HepG2 (cell line): ENCODE results near the gene ATF6. TPM values are rescaled to one million over a fixed set of nuclear protein-coding genes. Genes with fewer than 3 reads are reported as not detected.

Source experiments
- BCL6 ChIP-seq: IDR thresholded peaks from 2 replicates; pipeline ENCODE4 v1.6.1; 2016; ENCODE audit warnings: missing genetic modification reagents, missing compliant biosample characterization
- CREB1 ChIP-seq, 2 experiments: fragments of 450-650 bp in 1 of 2; IDR thresholded peaks; 2 replicates each; pipeline ENCODE4 v1.6.1; 2016 to 2017; ENCODE audit warnings: control low read depth in 1 of 2, mild to moderate bottlenecking in 1 of 2, missing compliant biosample characterization in 1 of 2, missing genetic modification characterization in 1 of 2
- EZH2 ChIP-seq: conservative IDR thresholded peaks from 2 replicates; pipeline ENCODE4 v1.6.1; 2012; ENCODE audit warnings: mild to moderate bottlenecking, low read depth, low read length, moderate library complexity
- HNF4A ChIP-seq: sonication (generic); formaldehyde crosslinking; IDR thresholded peaks from 2 replicates; pipeline ENCODE4 v1.4.0; 2020; ENCODE audit warnings: missing genetic modification reagents
- KLF13 ChIP-seq: sonication (generic); formaldehyde crosslinking; IDR thresholded peaks from 2 replicates; pipeline ENCODE4 v1.4.0; 2020; ENCODE audit warnings: mild to moderate bottlenecking, missing genetic modification reagents
- MEIS2 ChIP-seq: sonication (generic); formaldehyde crosslinking; IDR thresholded peaks from 2 replicates; pipeline ENCODE4 v1.9.0; 2021; ENCODE audit warnings: mild to moderate bottlenecking, missing genetic modification reagents
- NKX3-1 ChIP-seq: sonication (generic); formaldehyde crosslinking; IDR thresholded peaks from 2 replicates; pipeline ENCODE4 v1.5.0; 2020; ENCODE audit warnings: missing genetic modification reagents
- PAF1 ChIP-seq: IDR thresholded peaks from 2 replicates; pipeline ENCODE4 v1.6.1; 2016; ENCODE audit warnings: missing genetic modification reagents, missing compliant biosample characterization
- PLRG1 ChIP-seq: fragments of 450-650 bp; conservative IDR thresholded peaks from 2 replicates; pipeline ENCODE4 v1.6.1; 2016
- POLR2AphosphoS5 ChIP-seq: IDR thresholded peaks from 2 replicates; pipeline ENCODE4 v1.6.1; 2012; ENCODE audit warnings: low read depth, low read length
- RBM39 ChIP-seq: fragments of 200-400 bp; formaldehyde crosslinking; IDR thresholded peaks from one replicate; pipeline ENCODE4 v1.6.1; 2018; ENCODE audit warnings: antibody characterized with exemption, mild to moderate bottlenecking, low read depth, low read length; ENCODE audit not compliant: poor library complexity, severe bottlenecking
- TCF7 ChIP-seq: sonication (generic); IDR thresholded peaks from 2 replicates; pipeline ENCODE4 v1.6.1; 2016; ENCODE audit warnings: antibody characterized with exemption, low read depth
- TEAD2 ChIP-seq: sonication (generic); formaldehyde crosslinking; IDR thresholded peaks from 2 replicates; pipeline ENCODE4 v1.9.0; 2021; ENCODE audit warnings: missing genetic modification reagents
- THAP11 ChIP-seq: IDR thresholded peaks from 2 replicates; pipeline ENCODE4 v1.6.1; 2016; ENCODE audit warnings: missing biosample characterization, missing genetic modification reagents
- U2AF2 ChIP-seq: fragments of 200-400 bp; formaldehyde crosslinking; IDR thresholded peaks from 2 replicates; pipeline ENCODE4 v1.6.1; 2017; ENCODE audit warnings: low read depth, mild to moderate bottlenecking, low read length
- ZBTB33 ChIP-seq: sonication (generic); formaldehyde crosslinking; IDR thresholded peaks from 2 replicates; pipeline ENCODE4 v1.4.0; 2020; ENCODE audit warnings: missing genetic modification reagents
- ZMYM2 ChIP-seq: sonication (generic); formaldehyde crosslinking; IDR thresholded peaks from 2 replicates; pipeline ENCODE4 v1.8.0; 2022; ENCODE audit warnings: mild to moderate bottlenecking, missing genetic modification reagents
- ZNF124 ChIP-seq: sonication (generic); formaldehyde crosslinking; IDR thresholded peaks from 2 replicates; pipeline ENCODE4 v1.4.0; 2020; ENCODE audit warnings: missing genetic modification reagents
- ZSCAN29 ChIP-seq: sonication (generic); formaldehyde crosslinking; conservative IDR thresholded peaks from 2 replicates; pipeline ENCODE4 v1.4.0; 2020; ENCODE audit warnings: mild to moderate bottlenecking, missing genetic modification reagents
- polyA plus RNA-seq, 8 experiments: library from polyadenylated mRNA; depleted of rRNA in 3 of 8; stranded (reverse) in 7 of 8; unstranded in 1 of 8; fragments of >200 nt; fragmentation: Illumina TruSeq in 4 of 8; extraction: Trizol in 4 of 8; gene quantifications; 2 replicates each; pipeline versions ENCODE4 v1.2.1 to v1.2.3, GENCODE V29; 2011 to 2016; ENCODE audit warnings: low read depth in 4 of 8, missing spikeins in 1 of 8, mixed read lengths in 1 of 8; ENCODE audit not compliant: insufficient read depth in 1 of 8
- total RNA-seq, 5 experiments: library from RNA; depleted of rRNA; stranded (reverse); fragments of >200 nt; fragmentation: Illumina TruSeq; extraction: Trizol; gene quantifications; 2 replicates each; pipeline ENCODE4 v1.2.3, GENCODE V29; 2016; ENCODE audit warnings: low read depth in 1 of 5
- TF ChIP-seq, protein P1 (sequence below): sonication (generic); formaldehyde crosslinking; IDR thresholded peaks from 2 replicates; pipeline ENCODE4 v1.5.1; 2020; ENCODE audit warnings: mild to moderate bottlenecking, missing genetic modification reagents, moderate library complexity
- TF ChIP-seq, protein P2 (sequence below): sonication (generic); formaldehyde crosslinking; IDR thresholded peaks from 2 replicates; pipeline ENCODE4 v1.9.0; 2022; ENCODE audit warnings: low read depth, missing genetic modification reagents
- TF ChIP-seq, protein P3 (sequence below): sonication (generic); formaldehyde crosslinking; IDR thresholded peaks from 2 replicates; pipeline ENCODE4; 2020; ENCODE audit warnings: missing genetic modification reagents, mild to moderate bottlenecking, borderline replicate concordance

Gene ATF6
- total and polyA plus RNA-seq, 2 of the 13 experiments (the other 11 are each of a cell fraction or from before 2014, with no cell fraction given), result 13.2 to 14.5 TPM

DNA sequence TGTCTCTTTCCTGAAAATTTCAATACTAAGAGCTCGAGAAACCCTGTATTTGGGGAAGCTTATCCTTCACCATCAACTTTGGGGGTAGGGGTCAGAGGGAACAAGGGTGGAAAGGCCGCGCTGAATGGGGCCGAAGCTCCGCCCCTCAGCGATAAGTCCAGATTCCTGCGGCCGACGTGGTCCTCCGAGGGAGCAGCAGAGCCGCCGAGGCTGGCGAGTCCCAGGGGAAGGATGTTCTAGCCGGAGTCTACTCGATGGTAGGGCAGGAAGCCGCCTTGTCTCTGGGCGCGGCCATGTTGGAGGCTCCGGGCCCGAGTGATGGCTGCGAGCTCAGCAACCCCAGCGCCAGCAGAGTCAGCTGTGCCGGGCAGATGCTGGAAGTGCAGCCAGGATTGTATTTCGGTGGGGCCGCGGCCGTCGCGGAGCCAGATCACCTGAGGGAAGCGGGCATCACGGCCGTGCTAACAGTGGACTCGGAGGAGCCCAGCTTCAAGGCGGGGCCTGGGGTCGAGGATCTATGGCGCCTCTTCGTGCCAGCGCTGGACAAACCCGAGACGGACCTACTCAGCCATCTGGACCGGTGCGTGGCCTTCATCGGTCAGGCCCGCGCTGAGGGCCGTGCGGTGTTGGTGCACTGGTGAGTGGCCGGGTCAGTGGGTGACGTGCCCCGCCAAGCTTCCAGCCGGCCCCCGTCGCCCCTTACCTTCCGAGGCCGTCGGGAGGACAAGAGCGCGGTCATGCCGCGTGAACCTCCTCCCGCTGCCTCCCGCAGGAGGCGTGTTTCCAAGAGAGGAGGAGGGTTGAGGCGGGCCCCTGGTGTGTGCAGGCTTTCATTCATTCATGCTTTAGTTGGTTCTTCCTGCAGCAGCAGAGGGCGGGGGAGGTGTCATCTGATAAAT, 16.4 kb upstream of the ATF6 start, which contains the start of gene DUSP12 (continued):
- TF ChIP-seq, protein P1, sequence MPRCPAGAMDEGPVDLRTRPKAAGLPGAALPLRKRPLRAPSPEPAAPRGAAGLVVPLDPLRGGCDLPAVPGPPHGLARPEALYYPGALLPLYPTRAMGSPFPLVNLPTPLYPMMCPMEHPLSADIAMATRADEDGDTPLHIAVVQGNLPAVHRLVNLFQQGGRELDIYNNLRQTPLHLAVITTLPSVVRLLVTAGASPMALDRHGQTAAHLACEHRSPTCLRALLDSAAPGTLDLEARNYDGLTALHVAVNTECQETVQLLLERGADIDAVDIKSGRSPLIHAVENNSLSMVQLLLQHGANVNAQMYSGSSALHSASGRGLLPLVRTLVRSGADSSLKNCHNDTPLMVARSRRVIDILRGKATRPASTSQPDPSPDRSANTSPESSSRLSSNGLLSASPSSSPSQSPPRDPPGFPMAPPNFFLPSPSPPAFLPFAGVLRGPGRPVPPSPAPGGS, result no peak; the same call in 1 of the 2 replicates
- TF ChIP-seq U2AF2, result no peak
- TF ChIP-seq ZSCAN29 (CRISPR knock-in tag), result peak; percentile 81; the same call in 1 of the 2 replicates
- peak; percentile 96 for TF ChIP-seq ZBTB33 (CRISPR knock-in tag)
- peak; percentile 18; the same call in 1 of the 2 replicates for TF ChIP-seq MEIS2 (CRISPR knock-in tag)
- peak; percentile 86 for TF ChIP-seq THAP11 (CRISPR knock-in tag)
- no peak for TF ChIP-seq CREB1 (IDR thresholded peaks at IDR 0.05)
- TF ChIP-seq CREB1 (CRISPR knock-in tag; IDR thresholded peaks at IDR 0.05), result no peak
- no peak; the same call in 1 of the 2 replicates for TF ChIP-seq ZNF124
- peak; percentile 8; the same call in 1 of the 2 replicates for TF ChIP-seq BCL6 (CRISPR knock-in tag)
- no peak for TF ChIP-seq ZMYM2 (CRISPR knock-in tag)
- peak; percentile 47; the same call in 1 of the 2 replicates for TF ChIP-seq NKX3-1 (CRISPR knock-in tag)
- peak; percentile 72 for TF ChIP-seq POLR2AphosphoS5
- TF ChIP-seq, protein P2, sequence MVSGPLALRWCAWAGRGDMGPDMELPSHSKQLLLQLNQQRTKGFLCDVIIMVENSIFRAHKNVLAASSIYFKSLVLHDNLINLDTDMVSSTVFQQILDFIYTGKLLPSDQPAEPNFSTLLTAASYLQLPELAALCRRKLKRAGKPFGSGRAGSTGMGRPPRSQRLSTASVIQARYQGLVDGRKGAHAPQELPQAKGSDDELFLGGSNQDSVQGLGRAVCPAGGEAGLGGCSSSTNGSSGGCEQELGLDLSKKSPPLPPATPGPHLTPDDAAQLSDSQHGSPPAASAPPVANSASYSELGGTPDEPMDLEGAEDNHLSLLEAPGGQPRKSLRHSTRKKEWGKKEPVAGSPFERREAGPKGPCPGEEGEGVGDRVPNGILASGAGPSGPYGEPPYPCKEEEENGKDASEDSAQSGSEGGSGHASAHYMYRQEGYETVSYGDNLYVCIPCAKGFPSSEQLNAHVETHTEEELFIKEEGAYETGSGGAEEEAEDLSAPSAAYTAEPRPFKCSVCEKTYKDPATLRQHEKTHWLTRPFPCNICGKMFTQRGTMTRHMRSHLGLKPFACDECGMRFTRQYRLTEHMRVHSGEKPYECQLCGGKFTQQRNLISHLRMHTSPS (CRISPR knock-in tag), result no peak
- no peak for TF ChIP-seq PAF1 (CRISPR knock-in tag)
- TF ChIP-seq EZH2, result no peak
- TF ChIP-seq HNF4A (CRISPR knock-in tag), result peak; percentile 24; the same call in 1 of the 2 replicates
- TF ChIP-seq, protein P3, sequence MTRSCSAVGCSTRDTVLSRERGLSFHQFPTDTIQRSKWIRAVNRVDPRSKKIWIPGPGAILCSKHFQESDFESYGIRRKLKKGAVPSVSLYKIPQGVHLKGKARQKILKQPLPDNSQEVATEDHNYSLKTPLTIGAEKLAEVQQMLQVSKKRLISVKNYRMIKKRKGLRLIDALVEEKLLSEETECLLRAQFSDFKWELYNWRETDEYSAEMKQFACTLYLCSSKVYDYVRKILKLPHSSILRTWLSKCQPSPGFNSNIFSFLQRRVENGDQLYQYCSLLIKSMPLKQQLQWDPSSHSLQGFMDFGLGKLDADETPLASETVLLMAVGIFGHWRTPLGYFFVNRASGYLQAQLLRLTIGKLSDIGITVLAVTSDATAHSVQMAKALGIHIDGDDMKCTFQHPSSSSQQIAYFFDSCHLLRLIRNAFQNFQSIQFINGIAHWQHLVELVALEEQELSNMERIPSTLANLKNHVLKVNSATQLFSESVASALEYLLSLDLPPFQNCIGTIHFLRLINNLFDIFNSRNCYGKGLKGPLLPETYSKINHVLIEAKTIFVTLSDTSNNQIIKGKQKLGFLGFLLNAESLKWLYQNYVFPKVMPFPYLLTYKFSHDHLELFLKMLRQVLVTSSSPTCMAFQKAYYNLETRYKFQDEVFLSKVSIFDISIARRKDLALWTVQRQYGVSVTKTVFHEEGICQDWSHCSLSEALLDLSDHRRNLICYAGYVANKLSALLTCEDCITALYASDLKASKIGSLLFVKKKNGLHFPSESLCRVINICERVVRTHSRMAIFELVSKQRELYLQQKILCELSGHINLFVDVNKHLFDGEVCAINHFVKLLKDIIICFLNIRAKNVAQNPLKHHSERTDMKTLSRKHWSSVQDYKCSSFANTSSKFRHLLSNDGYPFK (CRISPR knock-in tag), result peak; percentile 99
- no peak for TF ChIP-seq PLRG1
- no peak for TF ChIP-seq KLF13
- TF ChIP-seq TCF7, result no peak
- TF ChIP-seq TEAD2 (CRISPR knock-in tag), result no peak
- TF ChIP-seq RBM39, result peak; percentile 81
